ELF-1 (cell line): ENCODE results near the gene KCNN3.

Source experiments
- DNase-seq: peaks from one replicate; pipeline ENCODE4 v3.0.0-alpha.2; 2016; ENCODE audit warnings: low read depth, low spot score

KCNN3 gene

GRCh38 chr1:154663471-154664060, 206.5 kb downstream of the KCNN3 start:
- DNase-seq = no peak

- DNase-seq = peak; percentile 5
These were observed 209.0 kb downstream of the KCNN3 start for GRCh38 chr1:154661110-154661509.

GRCh38 chr1:154659823-154660592, 210.1 kb downstream of the KCNN3 start:
- DNase-seq = no peak

- DNase-seq = no peak
These were observed 212.5 kb downstream of the KCNN3 start for GRCh38 chr1:154657556-154657955.

GRCh38 chr1:154652893-154653292, 217.2 kb downstream of the KCNN3 start:
- no peak for DNase-seq
